ENCODE measurements around the gene EOMES.
"Not testable (repeated sequence)": the region's sequence is repeated elsewhere in the genome, so short reads cannot be mapped to it uniquely, and the experiment has no call there.

The EOMES gene

GRCh38 chr3:27721717-27722564, at the start of gene EOMES:
Gene EOMES, minus strand, starts transcription at chr3:27722323. Its CDS starts 29 bp downstream, at chr3:27722294.
- Histone ChIP-seq H3K36me3 (ENCODE audit: control insufficient read depth, low read depth, low read length) (no peaks in the 10 kb centered on the region), H3K27me3 (ENCODE audit: control insufficient read depth, insufficient read depth, low read length) (peaks cover 98% of the 10 kb centered on the region), H3K4me3 (ENCODE audit: low read length) (peak within 1 kb of the TSS; percentile 58), H3K9me3 (ENCODE audit: control insufficient read depth, low read depth, low read length) (no peaks in the 10 kb centered on the region), H3K27ac (ENCODE audit: low read length) (no peak within 1 kb of the TSS), H3K4me1 (ENCODE audit: control insufficient read depth, low read depth, low read length) (peaks cover 62% of the 10 kb centered on the region), H3K9ac (ENCODE audit: low read length) (no peak within 1 kb of the TSS)

DNA sequence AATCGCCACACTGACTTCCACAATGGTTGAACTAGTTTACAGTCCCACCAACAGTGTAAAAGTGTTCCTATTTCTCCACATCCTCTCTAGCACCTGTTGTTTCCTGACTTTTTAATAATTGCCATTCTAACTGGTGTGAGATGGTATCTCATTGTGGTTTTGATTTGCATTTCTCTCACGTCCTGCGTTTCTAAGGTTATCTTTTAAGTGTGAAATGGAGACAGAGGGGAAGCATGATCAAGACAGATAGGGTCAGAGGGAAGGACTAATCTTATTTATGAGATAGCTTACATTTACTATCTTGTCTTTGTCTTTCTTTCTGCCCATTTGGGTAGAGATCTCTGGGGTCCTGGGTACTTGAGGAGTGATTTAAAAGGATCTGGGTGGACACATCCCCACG, 48.3 kb upstream of the EOMES start:
- H3K27me3 ChIP-seq (ENCODE audit: control insufficient read depth, insufficient read depth, low read length); H3K9ac ChIP-seq (ENCODE audit: low read length); H3K9me3 ChIP-seq (ENCODE audit: control insufficient read depth, low read depth, low read length); H3K36me3 ChIP-seq (ENCODE audit: control insufficient read depth, low read depth, low read length); H3K4me3 ChIP-seq (ENCODE audit: low read length); H3K27ac ChIP-seq (ENCODE audit: low read length): not testable (repeated sequence)
- peaks cover 11% of the 10 kb centered on the region for H3K4me1 ChIP-seq (ENCODE audit: control insufficient read depth, low read depth, low read length)

- Histone ChIP-seq H3K27me3 (ENCODE audit: control insufficient read depth, insufficient read depth, low read length) (no peaks in the 10 kb centered on the region), H3K9ac (ENCODE audit: low read length) (no peak overlapping the region), H3K9me3 (ENCODE audit: control insufficient read depth, low read depth, low read length) (no peaks in the 10 kb centered on the region), H3K4me1 (ENCODE audit: control insufficient read depth, low read depth, low read length) (peaks cover 11% of the 10 kb centered on the region), H3K36me3 (ENCODE audit: control insufficient read depth, low read depth, low read length) (no peaks in the 10 kb centered on the region), H3K27ac (ENCODE audit: low read length) (no peak overlapping the region), H3K4me3 (ENCODE audit: low read length) (no peak overlapping the region)
Measured at GRCh38 chr3:27767000-27767399, 44.9 kb upstream of the EOMES start.

DNA sequence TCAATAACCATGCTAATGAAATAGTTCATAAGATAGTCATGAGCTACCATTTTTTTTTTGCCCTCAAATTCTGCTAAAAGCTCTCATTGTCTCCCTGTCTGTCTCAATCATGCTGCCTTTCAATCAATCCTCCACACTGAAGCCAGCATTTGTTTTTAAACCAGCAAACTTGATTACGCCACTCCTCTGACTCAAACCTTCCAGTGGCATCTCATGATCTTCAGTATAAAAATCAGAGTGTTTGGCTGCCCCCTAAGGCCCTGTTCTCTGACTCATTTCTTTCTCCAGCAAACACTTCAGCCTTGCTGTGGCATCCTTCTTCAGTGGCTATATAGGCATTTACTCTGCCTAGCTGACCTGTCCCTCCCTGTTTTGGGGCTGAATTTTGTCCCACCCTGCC, 36.0 kb upstream of the EOMES start:
- H3K4me1 ChIP-seq (ENCODE audit: control insufficient read depth, low read depth, low read length): no peaks in the 10 kb centered on the region
- H3K36me3 ChIP-seq (ENCODE audit: control insufficient read depth, low read depth, low read length): no peaks in the 10 kb centered on the region
- H3K4me3 ChIP-seq (ENCODE audit: low read length): no peak overlapping the region
- no peaks in the 10 kb centered on the region for H3K27me3 ChIP-seq (ENCODE audit: control insufficient read depth, insufficient read depth, low read length)
- H3K27ac ChIP-seq (ENCODE audit: low read length): no peak overlapping the region
- no peak overlapping the region for H3K9ac ChIP-seq (ENCODE audit: low read length)
- H3K9me3 ChIP-seq (ENCODE audit: control insufficient read depth, low read depth, low read length): no peaks in the 10 kb centered on the region

- Histone ChIP-seq H3K9ac (ENCODE audit: low read length) (no peak overlapping the region), H3K9me3 (ENCODE audit: control insufficient read depth, low read depth, low read length) (no peaks in the 10 kb centered on the region), H3K27ac (ENCODE audit: low read length) (no peak overlapping the region), H3K36me3 (ENCODE audit: control insufficient read depth, low read depth, low read length) (no peaks in the 10 kb centered on the region), H3K27me3 (ENCODE audit: control insufficient read depth, insufficient read depth, low read length) (no peaks in the 10 kb centered on the region), H3K4me1 (ENCODE audit: control insufficient read depth, low read depth, low read length) (no peaks in the 10 kb centered on the region), H3K4me3 (ENCODE audit: low read length) (no peak overlapping the region)
Measured at GRCh38 chr3:27756877-27757276, 34.8 kb upstream of the EOMES start.

GRCh38 chr3:27752926-27753325, 30.8 kb upstream of the EOMES start:
- H3K4me3 ChIP-seq (ENCODE audit: low read length): no peak overlapping the region

DNA sequence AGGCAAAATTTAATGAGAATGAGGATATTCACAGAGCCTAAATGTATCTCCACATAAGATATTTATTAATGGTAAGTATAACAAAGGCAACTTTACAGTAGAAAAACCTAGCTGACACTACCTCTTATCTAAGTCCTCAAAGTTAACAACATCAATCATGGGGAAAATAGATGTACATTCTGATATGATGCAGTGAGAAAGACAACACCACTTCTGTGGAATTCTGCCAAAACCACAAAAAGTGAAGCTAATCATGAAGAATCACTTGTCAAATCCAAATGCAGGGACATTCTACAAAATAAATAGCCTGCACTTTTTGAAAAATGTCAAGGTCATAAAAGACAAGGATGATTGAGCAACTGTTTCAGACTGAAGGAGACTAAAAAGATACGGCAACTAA, 27.5 kb upstream of the EOMES start:
- no peak overlapping the region for H3K4me3 ChIP-seq (ENCODE audit: low read length)
- H3K36me3 ChIP-seq (ENCODE audit: control insufficient read depth, low read depth, low read length): no peaks in the 10 kb centered on the region
- H3K9me3 ChIP-seq (ENCODE audit: control insufficient read depth, low read depth, low read length): no peaks in the 10 kb centered on the region
- no peaks in the 10 kb centered on the region for H3K4me1 ChIP-seq (ENCODE audit: control insufficient read depth, low read depth, low read length)
- no peaks in the 10 kb centered on the region for H3K27me3 ChIP-seq (ENCODE audit: control insufficient read depth, insufficient read depth, low read length)
- no peak overlapping the region for H3K9ac ChIP-seq (ENCODE audit: low read length)
- H3K27ac ChIP-seq (ENCODE audit: low read length): no peak overlapping the region

More at GRCh38 chr3:27752926-27753325, 30.8 kb upstream of the EOMES start:
- Histone ChIP-seq H3K36me3 (ENCODE audit: control insufficient read depth, low read depth, low read length) (no peaks in the 10 kb centered on the region), H3K4me1 (ENCODE audit: control insufficient read depth, low read depth, low read length) (no peaks in the 10 kb centered on the region), H3K9me3 (ENCODE audit: control insufficient read depth, low read depth, low read length) (no peaks in the 10 kb centered on the region), H3K9ac (ENCODE audit: low read length) (no peak overlapping the region), H3K27me3 (ENCODE audit: control insufficient read depth, insufficient read depth, low read length) (no peaks in the 10 kb centered on the region), H3K27ac (ENCODE audit: low read length) (no peak overlapping the region)

DNA sequence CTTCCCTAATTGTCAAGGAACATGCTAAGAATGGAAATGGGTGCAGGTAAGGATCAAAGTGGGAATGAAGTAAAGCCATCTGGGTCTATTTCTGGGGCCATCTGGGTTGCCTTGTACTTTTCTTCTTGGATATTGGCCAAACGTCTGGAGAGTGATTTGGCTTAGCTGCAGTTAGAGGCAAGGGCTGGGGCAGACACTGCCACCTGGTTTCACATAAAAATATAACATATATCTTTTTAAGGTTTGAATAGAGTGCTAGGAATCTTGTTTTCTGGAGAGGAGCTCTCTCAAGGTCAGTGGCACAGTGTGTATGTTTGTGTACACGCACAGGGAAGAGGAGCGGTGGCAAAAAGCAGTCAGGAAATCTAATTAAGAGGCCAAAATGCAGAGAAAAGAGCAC, 24.7 kb upstream of the EOMES start:
- no peaks in the 10 kb centered on the region for H3K27me3 ChIP-seq (ENCODE audit: control insufficient read depth, insufficient read depth, low read length)

GRCh38 chr3:27740854-27741253, 18.7 kb upstream of the EOMES start:
- H3K4me1 ChIP-seq (ENCODE audit: control insufficient read depth, low read depth, low read length): no peaks in the 10 kb centered on the region
- no peaks in the 10 kb centered on the region for H3K36me3 ChIP-seq (ENCODE audit: control insufficient read depth, low read depth, low read length)
- H3K9me3 ChIP-seq (ENCODE audit: control insufficient read depth, low read depth, low read length): no peaks in the 10 kb centered on the region
- no peak overlapping the region for H3K9ac ChIP-seq (ENCODE audit: low read length)
- H3K27ac ChIP-seq (ENCODE audit: low read length): no peak overlapping the region
- H3K27me3 ChIP-seq (ENCODE audit: control insufficient read depth, insufficient read depth, low read length): no peaks in the 10 kb centered on the region
- H3K4me3 ChIP-seq (ENCODE audit: low read length): no peak overlapping the region

More for the DNA sequence above, 24.7 kb upstream of the EOMES start:
- Histone ChIP-seq H3K4me1 (ENCODE audit: control insufficient read depth, low read depth, low read length) (no peaks in the 10 kb centered on the region), H3K27ac (ENCODE audit: low read length) (no peak overlapping the region), H3K9me3 (ENCODE audit: control insufficient read depth, low read depth, low read length) (no peaks in the 10 kb centered on the region), H3K9ac (ENCODE audit: low read length) (no peak overlapping the region), H3K36me3 (ENCODE audit: control insufficient read depth, low read depth, low read length) (no peaks in the 10 kb centered on the region), H3K4me3 (ENCODE audit: low read length) (no peak overlapping the region)

DNA sequence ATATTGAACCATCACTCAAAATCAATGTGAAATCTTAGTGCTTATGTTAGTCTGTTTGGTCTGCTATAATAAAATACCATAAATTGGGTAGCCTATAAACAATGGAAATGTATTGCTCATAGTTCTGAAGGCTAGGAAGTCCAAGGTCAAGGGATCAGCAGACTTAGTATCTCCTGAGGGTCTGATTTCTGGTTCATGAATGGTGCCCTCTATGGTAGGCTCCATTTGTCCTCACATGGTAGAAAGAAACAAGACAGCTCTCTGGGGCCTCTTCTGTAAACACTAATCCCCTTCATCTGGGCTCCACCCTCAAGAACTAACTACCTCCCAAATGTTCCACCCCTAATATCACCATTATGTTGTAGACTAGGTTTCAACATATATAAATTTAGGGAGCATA, 15.0 kb upstream of the EOMES start:
- H3K9me3 ChIP-seq (ENCODE audit: control insufficient read depth, low read depth, low read length): no peaks in the 10 kb centered on the region
- H3K27me3 ChIP-seq (ENCODE audit: control insufficient read depth, insufficient read depth, low read length): peaks cover 23% of the 10 kb centered on the region
- no peaks in the 10 kb centered on the region for H3K4me1 ChIP-seq (ENCODE audit: control insufficient read depth, low read depth, low read length)
- no peak overlapping the region for H3K27ac ChIP-seq (ENCODE audit: low read length)
- H3K4me3 ChIP-seq (ENCODE audit: low read length): no peak overlapping the region
- H3K36me3 ChIP-seq (ENCODE audit: control insufficient read depth, low read depth, low read length): no peaks in the 10 kb centered on the region
- H3K9ac ChIP-seq (ENCODE audit: low read length): no peak overlapping the region

- peaks cover 84% of the 10 kb centered on the region for H3K27me3 ChIP-seq (ENCODE audit: control insufficient read depth, insufficient read depth, low read length)
- no peaks in the 10 kb centered on the region for H3K36me3 ChIP-seq (ENCODE audit: control insufficient read depth, low read depth, low read length)
- peaks cover 47% of the 10 kb centered on the region for H3K4me1 ChIP-seq (ENCODE audit: control insufficient read depth, low read depth, low read length)
Measured at GRCh38 chr3:27730774-27731659, 8.9 kb upstream of the EOMES start.

More at GRCh38 chr3:27730774-27731659, 8.9 kb upstream of the EOMES start:
- H3K9me3 ChIP-seq (ENCODE audit: control insufficient read depth, low read depth, low read length): no peaks in the 10 kb centered on the region
- no peak overlapping the region for H3K9ac ChIP-seq (ENCODE audit: low read length)
- no peak overlapping the region for H3K27ac ChIP-seq (ENCODE audit: low read length)
- H3K4me3 ChIP-seq (ENCODE audit: low read length): peak overlapping the region; percentile 45
